Activated CD4-positive, alpha-beta T cell treated with anti-CD3 and anti-CD28 coated beads, Interleukin-2, amount 50 U/mL, for 24 hours (primary cell): Measurements from ENCODE around the gene IRGQ.
"Not testable (repeated sequence)": the region's sequence is repeated elsewhere in the genome, so short reads cannot be mapped to it uniquely, and the experiment has no call there.

Source experiments
- DNase-seq, 2 donors: peaks; one replicate each; pipeline ENCODE4 v3.0.0-alpha.2; 2020; ENCODE audit warnings: low read depth in 1 of 2, low spot score in 1 of 2

The IRGQ gene

DNA sequence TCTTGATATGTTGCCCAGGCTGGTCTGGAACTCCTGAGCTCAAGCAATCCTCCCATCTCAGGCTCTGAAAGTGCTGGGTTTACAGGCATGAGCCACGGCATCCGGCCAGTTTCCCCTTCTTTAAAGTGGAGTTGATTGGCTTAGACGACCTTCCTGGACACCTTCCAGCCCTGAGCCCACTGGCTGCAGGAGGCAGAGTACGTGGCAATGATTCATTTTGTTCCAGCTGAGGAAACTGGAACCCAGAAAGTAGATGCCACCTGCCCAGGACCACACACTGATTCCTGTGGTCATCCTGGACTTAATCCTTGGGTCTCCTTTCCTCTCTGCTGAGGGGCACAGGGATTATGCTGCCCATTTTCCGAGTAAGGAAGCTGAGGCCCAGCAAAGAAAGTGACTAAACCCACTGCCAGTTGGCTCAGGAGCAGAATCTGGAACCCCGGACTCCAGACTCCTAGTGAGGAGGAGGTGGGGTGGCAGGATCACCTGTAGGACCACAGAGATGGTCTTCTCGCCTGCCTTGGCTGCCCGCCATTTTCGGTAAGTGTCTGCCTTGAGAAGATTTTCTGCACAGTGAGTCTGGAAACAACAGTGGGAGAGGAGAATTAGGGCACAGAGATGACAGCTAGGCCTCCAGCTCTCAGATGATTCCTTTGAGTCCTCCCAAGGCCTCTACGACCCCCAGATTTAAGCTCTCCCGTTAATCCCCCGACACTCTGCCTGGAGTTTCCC is 21.3 kb downstream of the IRGQ start:
- no peak for DNase-seq

DNA sequence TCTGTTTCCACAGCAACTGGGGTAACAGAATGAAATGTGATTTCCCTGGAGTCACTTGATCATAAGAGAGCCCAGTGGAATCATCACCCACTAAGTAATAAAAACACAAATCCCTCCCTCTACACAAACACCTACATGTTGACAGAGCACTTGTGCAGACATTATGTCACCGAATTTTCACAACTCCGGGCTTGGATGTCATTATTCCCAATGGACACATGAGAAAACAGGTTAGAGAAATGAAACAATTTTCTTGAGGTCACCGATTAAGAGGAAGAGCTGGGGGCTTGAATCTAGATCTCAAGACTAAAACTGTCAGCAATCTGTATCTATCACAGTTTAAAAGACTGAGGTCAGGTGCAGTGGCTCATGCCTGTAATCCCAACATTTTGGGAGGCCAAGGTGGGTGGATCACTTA is 23.8 kb downstream of the IRGQ start:
- no peak for DNase-seq

DNA sequence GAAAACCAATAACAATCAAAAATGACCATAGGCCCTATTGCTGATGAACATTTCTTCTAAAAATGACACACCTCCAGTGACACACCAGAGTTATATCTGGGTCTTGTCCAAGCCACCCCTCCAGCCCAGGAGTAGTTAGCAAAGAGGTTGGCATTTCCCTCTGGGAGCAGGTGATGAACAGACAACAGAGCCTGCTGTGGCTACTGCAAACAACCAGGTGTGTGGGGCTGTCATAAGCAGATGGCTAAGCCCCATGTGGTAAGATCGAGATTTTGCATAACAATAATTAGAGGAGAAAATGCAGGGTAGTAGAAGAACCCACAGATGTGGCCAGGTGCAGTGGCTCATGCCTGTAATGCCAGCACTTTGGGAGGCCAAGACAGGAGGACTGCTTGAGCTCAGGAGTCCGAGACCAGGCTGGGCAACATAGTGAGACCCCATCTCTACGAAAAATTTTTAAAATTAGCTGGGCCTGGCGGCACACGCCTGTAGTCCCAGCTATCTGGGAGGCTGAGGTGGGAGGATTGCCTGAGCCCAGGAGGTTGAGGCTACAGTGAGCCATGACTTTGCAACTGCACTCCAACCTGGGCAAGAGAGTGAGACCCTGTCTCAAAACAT is 25.7 kb downstream of the IRGQ start:
- DNase-seq, result no peak

DNA sequence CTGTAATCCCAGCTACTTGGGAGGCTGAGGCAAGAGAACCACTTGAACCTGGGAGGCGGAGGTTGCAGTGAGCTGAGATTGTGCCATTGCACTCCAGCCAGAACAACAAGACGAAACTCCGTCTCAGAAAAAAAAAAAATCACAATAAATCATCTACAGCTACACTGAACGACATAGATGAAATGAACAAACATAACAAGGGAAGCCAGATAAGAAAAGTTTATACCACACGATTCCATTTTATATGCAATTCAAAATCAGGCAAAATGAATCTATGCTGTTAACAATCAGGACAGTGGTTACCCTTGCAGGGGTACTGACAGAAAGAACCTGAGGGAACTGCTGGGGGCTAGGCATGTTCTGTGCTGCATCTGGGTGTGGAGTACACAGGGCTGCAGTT is 26.3 kb downstream of the IRGQ start:
- DNase-seq, result no peak

DNA sequence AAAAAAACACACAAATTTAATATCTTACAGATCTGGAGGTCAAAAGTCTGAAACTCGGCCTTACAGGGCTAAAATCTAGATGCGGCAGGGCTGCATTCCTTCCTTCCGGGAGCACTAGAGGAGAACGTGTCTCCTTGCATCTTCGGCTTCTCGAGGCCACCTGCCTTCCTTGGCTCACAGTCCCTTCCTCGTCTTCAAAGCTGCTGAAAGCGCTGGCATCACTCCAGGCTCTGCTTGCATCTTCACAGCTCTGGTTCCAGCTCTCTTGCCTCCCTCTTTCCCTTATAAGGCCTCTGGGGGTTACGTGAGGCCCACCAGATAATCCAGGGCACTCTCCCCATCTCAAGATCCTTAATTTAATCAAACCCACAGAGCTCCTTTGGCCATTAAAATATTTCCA is 31.1 kb downstream of the IRGQ start:
- no peak for DNase-seq

DNA sequence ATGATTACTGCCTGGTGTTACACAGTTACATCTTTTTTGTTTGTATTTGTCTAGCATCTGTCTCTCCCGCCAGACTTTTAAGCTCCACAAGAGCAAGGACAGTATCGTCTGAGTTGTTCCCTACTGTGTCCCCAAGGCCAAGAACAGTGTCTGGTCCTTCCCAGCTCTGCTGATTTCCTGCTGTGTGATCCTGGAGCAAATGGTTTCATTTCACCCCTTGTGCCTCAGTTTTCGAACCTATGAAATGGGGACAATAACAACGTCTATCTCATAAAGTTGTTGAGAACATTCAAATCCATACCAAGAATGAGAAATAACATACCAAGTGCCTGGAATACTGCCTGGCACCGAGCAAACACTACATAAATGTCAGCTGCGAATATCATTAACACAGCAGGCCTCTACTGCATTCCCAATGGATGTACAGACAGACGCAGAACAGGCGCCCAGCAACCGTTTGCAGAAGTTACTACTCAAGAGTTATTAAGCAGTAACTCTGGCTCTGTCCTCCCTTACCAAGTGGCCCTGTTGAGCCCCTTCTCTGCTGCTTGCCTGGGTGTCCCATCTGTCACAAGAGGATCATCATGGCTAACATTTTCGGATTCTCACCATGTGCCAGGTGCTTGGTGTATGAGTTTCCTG is 32.0 kb downstream of the IRGQ start:
- no peak for DNase-seq

DNA sequence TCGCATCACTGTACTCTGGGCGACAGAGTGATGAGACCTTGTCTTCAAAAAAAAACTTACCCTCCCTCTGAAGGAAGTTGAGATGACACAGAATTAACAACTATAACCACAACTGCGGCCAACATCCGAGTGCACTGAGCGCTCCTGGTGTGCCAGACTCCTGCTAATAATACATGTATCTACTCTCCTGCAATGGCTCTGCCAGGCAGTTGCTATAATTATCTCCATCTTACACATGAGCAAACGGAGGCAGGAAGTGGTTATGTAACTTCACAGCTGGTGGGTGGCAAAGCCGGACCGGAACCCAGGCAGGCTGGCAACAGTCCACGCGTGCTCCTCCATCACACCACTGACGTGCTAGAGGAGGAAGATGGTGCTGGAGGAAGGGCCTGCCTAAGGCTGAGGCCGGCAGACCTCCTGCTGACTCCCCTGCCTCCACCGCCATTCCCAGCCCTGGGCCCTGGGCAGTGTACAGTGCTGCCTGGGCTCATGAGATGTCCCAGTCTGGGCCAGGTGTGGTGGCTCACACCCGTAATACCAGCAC is 33.2 kb downstream of the IRGQ start:
- DNase-seq, result peak; percentile 21 to 72

DNA sequence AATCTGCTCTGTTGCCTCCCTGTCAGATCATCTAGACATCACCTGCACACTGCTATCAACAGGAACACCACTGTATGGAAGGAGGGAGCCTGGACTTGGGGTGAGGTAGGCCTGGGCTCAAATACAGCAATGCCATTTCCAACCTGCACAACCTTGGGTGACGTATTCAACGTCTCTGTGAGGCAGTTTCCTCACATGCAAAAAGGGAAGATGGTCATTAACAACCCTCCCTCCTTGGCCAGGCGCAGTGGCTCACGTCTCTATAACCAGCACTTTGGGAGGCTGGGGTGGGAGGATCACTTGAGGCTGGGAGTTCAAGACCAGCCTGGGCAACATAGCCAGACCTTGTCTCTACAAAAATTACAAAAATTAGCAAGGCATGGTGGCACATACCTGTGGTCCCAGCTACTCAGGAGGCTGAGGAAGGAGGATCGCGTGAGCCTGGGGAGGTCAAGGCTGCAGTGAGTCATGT is 33.7 kb downstream of the IRGQ start:
- no peak for DNase-seq

DNA sequence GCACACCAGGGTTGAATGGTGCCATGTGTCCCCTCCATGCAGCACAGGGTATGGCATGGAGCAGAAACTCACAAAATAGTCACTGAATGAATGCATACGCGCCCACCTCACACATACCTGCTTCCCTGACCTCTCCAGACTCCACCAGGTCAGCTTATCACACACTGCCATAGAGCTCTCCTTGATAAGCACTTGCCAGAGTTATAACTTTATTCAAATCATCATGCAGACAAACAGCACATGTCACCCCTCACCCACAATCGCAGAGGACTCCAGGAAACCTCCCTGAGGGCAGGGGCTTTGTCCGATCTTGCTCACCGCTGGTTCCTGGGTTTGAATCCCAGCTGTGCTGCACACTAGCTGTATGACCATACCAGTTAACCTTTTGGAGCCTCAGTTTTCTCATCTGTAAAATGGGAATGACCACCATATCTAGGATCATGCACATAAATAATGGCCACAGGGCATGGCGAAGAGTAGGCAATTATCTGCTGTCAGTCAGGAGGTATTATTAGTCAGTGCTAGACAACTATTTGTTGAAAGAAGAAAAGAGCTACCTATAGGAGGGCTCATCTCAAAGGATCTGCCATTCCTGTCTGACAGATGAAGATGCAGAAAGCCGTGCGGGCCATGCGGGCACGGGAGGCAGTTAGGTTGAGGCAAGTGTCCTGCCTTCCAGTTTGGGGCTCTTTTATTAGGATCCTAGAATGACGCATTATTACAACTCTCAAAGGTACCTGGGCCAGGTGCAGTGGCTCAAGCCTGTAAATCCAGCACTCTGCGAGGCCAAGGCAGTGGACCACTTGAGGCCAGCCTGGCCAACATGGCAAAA is 34.6 kb downstream of the IRGQ start:
- no peak for DNase-seq

DNA sequence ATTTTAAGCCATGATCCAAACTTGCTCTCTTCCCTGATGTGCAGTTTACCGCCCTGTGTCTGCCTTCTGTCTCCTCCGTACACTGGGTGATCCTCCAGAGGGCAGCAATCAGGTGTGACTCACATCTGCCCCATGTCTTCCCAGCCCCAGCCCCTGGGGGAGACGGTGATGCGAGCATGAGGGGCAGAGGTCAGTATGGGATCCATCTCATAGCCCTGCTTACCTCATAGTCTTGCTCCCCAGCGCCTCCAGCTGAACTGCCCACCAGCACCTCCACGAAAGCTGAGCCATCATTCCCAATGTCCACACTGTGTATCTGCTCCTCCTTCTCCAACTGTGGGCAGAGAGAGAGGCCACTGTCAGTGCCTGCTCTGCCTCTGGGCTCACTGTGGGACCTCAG is 35.2 kb downstream of the IRGQ start:
- no peak for DNase-seq

DNA sequence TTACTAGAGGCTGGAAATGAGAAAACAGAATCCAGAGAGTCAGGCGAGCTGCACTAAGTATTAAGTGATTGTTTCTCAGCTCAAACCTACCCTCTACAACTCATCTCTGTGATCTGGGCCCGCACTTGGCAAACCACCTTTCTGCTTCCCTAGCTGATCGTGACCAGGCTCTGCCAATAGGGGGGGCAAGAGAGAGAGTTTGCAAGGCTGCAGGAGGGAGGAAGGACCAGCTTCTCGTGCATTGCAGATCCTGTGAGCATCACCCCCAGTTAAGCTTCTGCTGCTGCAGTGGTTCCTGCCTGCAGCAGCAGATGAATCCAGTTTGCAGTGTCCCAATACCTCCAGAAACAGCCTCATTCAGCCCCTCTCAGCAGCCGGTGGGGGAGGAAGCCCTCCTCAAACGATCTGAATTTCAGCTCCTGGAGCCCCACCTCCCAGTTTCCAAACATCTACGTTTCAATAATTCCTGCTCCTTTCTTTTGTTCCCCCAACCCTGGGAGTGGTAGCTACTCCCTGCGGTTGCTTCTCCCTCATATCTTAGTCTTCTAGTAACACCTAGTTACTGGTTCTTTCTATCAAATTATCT is 40.7 kb downstream of the IRGQ start:
- DNase-seq, result peak; percentile 56 to 78

DNA sequence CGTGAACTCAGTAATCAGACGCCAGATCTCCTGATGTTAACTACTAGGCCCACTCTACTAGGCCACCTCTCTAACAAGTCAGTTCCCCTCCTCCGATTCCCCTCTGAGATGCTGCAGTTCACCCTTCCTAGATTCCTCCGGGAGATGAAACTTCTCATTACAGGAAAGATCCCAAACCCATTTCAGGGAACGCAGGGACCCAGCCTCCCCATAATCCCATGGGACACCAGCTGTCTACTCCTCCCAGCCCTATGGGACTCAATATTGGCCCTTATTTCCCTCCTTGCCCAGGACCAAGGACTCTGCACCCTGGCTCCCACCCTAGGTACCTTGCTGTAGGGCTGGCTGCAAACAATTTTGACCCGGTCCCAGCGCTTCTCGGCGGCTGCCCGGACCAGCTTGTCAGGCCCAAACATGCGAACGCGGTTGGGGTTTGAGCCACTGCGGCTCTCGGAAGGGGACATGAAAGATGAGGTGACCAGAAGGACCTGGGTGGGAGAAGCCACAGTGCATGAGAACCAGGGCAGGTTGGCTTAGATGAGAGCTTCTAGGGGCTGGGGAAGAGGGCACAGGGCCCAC is 41.5 kb downstream of the IRGQ start:
- no peak for DNase-seq

DNA sequence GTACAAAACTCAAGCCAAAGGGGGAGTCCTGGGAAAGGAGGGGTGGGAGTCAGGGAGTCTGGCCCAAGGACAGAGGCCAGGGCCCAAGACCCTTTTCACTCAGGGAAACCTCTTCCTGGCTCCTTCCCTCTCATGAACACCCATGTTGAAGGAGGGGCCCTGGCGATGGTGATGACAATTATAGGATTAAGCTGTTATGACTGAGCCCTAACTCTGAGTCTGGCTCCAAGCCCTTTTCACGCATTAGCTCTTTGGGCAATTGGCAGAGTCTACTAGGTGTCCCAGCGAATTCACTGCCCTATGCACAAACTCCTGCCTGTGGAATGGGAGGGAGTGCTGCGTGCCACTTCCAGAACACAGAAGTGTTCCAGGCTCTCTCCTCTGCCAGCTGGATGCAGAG is 42.3 kb downstream of the IRGQ start:
- DNase-seq, result no peak

DNA sequence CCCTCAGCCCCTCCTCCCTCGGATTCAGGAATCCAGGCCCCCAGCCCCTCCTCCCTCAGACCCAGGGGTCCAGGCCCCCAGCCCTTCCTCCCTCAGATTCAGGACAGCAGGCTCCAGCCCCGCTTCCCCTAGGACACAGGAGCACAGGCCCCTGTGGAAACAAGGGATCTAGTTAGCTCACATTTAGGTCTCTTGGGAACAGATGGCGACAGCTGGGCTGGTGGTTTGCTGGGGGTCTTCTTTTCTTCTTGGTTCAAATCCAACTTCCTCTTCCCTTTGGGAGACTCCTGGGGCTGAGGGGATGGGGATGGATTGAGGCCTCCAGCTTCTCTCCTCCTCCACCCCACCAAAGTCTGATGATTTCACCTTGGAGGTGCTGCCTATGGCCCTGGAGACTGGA is 43.3 kb downstream of the IRGQ start:
- DNase-seq, result no peak

DNA sequence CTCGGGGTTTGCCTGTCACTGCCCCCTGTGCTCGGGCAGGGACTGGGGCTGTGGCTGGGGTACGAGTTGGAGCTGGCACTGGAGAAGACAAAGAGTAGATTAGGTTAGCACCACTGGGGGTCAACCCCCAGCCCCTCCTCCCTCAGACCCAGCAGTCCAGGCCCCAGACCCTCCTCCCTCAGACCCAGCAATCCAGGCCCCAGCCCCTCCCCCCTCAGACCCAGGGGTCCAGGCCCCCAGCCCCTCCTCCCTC is 43.8 kb downstream of the IRGQ start:
- no peak for DNase-seq

DNA sequence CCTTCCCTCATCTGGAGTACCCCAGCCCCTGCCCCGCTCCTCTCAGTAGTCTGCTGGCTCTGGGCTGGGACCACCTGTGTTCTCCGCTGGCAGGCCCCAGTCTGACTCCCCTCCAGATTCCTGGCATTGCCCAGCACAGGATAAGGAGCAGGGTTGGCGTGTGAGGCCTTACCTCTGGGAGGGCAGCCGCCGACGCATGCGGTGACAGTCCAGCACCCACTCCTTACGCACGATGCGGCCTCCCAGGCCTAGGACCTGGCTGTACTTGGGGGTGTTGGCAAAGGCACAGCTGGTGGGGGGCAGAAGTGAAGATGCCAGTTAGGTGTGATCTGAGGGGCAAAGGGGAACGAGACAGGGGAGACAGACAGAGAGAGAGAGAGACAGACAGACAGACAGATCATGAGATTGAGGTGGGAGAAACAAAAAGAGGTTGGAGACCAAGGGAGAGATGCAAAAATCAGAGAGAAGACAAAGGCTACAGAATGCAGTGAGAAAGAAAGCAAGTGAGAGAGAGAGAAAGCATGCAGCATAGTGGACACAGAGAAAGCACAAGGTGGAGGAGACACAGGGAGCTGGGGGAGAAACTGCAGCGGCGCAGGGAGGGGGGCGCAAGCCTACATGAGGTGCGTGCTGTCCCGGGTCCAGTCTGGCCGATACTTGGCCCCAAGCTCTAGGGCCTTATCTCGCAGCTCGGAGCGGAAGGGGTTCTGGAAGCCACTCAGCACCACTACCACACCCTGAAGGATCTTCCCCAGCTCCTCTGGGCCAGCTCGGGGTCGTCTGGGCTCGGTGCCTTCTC is 44.3 kb downstream of the IRGQ start:
- DNase-seq, result no peak

DNA sequence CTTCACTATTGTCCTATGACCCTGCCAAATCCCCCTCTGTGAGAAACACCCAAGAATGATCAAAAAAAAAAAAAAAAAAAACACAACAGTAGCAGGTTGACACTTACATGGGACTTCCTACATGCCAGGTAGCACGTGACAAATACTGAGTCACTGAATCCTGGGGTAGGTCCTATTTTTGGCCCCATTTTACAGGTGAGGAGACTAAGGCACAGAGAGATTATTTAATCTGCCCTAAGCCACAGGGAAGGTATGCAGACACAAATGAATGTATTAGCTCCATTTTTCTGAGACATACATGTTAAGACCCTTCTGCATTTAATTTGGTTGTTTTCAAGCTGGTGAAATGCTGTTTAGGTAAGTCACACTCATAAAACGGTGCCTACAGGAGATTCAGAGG is 47.2 kb downstream of the IRGQ start:
- DNase-seq, result no peak

DNA sequence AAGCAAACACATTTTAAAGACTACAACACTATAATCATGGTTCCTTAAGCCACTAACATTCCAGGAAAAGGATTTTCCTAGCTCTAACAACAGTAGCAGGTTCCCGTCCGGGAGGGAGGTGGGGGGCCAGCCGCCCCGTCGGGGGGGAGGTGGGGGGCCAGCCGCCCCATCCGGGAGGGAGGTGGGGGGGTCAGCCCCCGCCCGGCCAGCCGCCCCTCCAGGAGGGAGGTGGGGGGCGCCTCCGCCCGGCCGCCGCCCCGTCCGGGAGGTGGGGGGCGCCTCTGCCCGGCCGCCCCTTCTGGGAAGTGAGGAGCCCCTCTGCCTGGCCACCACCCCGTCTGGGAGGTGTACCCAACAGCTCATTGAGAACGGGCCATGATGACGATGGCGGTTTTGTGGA is 48.0 kb downstream of the IRGQ start:
- not testable (repeated sequence) for DNase-seq

DNA sequence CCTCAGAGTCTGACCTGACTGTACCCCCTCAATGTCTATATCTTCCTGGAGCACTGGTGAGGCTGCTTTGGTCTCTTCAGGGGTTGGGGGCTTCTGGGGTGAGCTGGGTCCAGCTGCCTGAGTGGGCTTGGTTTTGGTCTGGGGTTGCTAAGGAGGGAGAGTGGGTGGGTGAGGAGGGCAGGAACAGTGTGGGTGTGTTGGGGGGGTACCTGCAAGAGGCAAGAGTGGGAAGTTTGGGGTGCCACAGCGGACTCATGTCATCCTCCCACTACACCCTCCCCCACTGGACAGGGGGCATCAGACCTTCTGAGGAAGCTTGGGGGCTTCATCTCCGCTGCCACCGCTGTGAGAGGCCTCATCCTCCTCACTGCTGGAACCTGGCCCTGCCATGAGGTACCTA is 49.4 kb downstream of the IRGQ start:
- no peak for DNase-seq

DNA sequence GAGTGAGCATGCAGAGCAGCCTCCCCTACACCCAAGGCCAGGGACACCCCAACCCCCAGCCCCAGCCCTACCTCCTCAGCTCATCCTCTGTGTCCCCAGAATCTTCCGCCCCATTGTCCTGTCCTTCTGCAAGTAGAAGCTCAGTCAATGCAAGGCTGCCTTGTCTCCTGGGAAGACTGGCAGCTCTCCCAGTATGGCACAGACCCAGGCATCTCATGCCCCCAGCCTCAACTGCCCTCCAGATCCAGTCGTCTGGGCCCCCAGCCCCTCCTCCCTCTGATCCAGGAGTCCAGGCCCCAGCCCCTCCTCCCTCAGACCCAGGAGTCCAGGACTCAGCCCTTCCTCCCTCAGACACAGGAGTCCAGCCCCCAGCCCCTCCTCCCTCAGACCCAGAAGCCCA is 50.0 kb downstream of the IRGQ start:
- no peak for DNase-seq
